Left ventricle myocardium inferior (tissue), 1 donor: Measurements from ENCODE around the gene CLUH. TPM values are rescaled to one million over a fixed set of nuclear protein-coding genes. Genes with fewer than 3 reads are reported as not detected.
"Not testable (repeated sequence)": the region's sequence is repeated elsewhere in the genome, so short reads cannot be mapped to it uniquely, and the experiment has no call there.

Experiments used
- DNase-seq: peaks from one replicate; pipeline ENCODE4 v3.0.0-alpha.2; 2020
- H3K27ac ChIP-seq: fragments of 200-600 bp; replicated peaks from 2 replicates; pipeline ENCODE4 v1.8.0; 2021
- H3K27me3 ChIP-seq: fragments of 200-600 bp; 2 replicates; pipeline ENCODE4 v1.8.0; 2021; ENCODE audit warnings: low read depth
- H3K36me3 ChIP-seq: fragments of 200-600 bp; 2 replicates; pipeline ENCODE4 v1.8.0; 2021
- H3K4me1 ChIP-seq: fragments of 200-600 bp; 2 replicates; pipeline ENCODE4 v1.8.0; 2021
- H3K4me3 ChIP-seq: fragments of 200-600 bp; 2 replicates; pipeline ENCODE4 v1.8.0; 2021; ENCODE audit warnings: mild to moderate bottlenecking, moderate library complexity
- H3K9me3 ChIP-seq: fragments of 200-600 bp; replicated peaks from 2 replicates; pipeline ENCODE4 v1.8.0; 2021
- intact Hi-C: fragments of 100-400 bp; cut with micrococcal nuclease; formaldehyde crosslinking; loops from one replicate; pipeline ENCODE4 v1.11.0; 2022
- total RNA-seq: library from RNA; stranded (reverse); fragmentation: NEBNext Ultra II Directional; extraction: Animal tissue kit (Norgen Biotek cat#: 25700); gene quantifications from one replicate; pipeline ENCODE4 v1.2.1, GENCODE V29; 2021
- TF ChIP-seq, protein P1 (sequence below): fragments of 200-600 bp; IDR thresholded peaks from 2 replicates; pipeline ENCODE4 v1.8.0; 2021; ENCODE audit warnings: antibody characterized with exemption, mild to moderate bottlenecking, borderline replicate concordance
- donor health status: DM: no; HTN: yes; CAD: no; lungs with severe emphysema.

The CLUH gene
- total RNA-seq, 1 donor from 2014 or later = 181 TPM

DNA sequence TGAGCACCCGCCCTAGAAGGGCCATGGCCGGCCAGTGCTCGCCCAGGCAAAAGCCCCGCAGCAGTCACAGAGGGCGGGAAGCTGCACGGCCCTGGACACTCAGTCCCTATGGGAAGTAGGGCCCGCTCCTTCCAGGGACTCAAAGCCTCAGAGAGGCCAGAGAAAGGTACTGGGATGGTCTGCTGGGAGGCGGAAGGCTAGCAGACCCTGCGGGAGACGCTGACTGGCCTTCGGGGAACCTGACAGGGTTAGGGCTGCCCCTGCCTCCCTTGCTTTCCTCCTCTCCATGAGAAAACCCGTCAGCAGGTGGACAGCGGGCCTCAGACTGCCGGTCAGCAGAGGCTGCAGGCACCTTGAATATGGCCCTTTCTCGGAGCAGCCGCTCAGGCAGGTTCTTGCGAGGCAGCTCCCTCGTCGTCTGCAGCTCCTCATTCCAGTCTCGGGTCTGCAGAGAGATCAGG, 11.5 kb downstream of the CLUH start:
- TF ChIP-seq, protein P1, sequence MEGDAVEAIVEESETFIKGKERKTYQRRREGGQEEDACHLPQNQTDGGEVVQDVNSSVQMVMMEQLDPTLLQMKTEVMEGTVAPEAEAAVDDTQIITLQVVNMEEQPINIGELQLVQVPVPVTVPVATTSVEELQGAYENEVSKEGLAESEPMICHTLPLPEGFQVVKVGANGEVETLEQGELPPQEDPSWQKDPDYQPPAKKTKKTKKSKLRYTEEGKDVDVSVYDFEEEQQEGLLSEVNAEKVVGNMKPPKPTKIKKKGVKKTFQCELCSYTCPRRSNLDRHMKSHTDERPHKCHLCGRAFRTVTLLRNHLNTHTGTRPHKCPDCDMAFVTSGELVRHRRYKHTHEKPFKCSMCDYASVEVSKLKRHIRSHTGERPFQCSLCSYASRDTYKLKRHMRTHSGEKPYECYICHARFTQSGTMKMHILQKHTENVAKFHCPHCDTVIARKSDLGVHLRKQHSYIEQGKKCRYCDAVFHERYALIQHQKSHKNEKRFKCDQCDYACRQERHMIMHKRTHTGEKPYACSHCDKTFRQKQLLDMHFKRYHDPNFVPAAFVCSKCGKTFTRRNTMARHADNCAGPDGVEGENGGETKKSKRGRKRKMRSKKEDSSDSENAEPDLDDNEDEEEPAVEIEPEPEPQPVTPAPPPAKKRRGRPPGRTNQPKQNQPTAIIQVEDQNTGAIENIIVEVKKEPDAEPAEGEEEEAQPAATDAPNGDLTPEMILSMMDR = no peak
- Histone ChIP-seq H3K27ac (no peak overlapping the region), H3K27me3 (no peaks in the 10 kb centered on the region), H3K4me3 (no peak overlapping the region), H3K9me3 (no peaks in the 10 kb centered on the region), H3K4me1 (peaks cover 11% of the 10 kb centered on the region), H3K36me3 (peaks cover 93% of the 10 kb centered on the region)
- no peak for DNase-seq
- intact Hi-C loops = no loop called here

GRCh38 chr17:2699216-2699805, 12.3 kb downstream of the CLUH start:
- H3K4me3 ChIP-seq, DNase-seq, H3K9me3 ChIP-seq, H3K27ac ChIP-seq, intact Hi-C loops, H3K4me1 ChIP-seq, H3K27me3 ChIP-seq: not testable (repeated sequence)
- H3K36me3 ChIP-seq = peaks cover 100% of the 10 kb centered on the region

DNA sequence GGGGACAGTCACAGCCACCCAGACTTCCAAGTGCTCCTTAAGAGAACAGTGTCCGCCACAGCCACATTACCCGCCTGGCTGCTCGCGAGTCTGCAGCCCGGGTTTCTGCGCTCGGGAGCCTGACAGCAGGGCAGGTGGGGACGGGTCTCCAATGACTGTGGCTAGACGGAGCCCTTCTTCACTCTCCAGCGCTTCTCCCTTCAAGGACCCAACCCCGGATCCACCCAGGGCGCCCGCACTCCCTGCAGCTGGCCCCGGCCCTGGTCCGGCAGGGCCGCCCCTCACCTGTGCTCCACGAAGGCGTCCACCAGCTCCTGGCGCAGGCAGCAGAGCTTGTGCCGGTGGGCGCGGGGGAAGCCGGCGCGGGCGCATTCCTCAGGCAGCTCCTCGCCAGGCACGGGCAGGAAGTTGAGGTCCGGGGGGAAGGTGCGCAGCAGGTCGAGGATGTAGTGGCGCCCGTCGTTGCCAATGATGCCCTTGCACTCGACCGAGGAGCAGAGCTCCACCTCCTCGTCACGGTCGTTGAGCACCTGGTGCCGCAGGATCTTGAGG, 13.9 kb downstream of the CLUH start:
- DNase-seq = no peak
- Histone ChIP-seq H3K27me3 (no peaks in the 10 kb centered on the region), H3K27ac (no peak overlapping the region), H3K9me3 (no peaks in the 10 kb centered on the region), H3K36me3 (peaks cover 100% of the 10 kb centered on the region), H3K4me3 (no peak overlapping the region), H3K4me1 (no peaks in the 10 kb centered on the region)
- TF ChIP-seq, protein P1 = no peak
- intact Hi-C loops = no loop called here

GRCh38 chr17:2695961-2696760, 15.4 kb downstream of the CLUH start:
- TF ChIP-seq, protein P1 = no peak
- DNase-seq = no peak
- Histone ChIP-seq H3K27me3 (no peaks in the 10 kb centered on the region), H3K4me3 (no peak overlapping the region), H3K27ac (no peak overlapping the region), H3K9me3 (no peaks in the 10 kb centered on the region), H3K4me1 (no peaks in the 10 kb centered on the region), H3K36me3 (peaks cover 98% of the 10 kb centered on the region)
- intact Hi-C loops = no loop called here

- no peak overlapping the region for H3K27ac ChIP-seq
- H3K9me3 ChIP-seq = no peaks in the 10 kb centered on the region
- TF ChIP-seq, protein P1 = no peak
- intact Hi-C loops = no loop called here
- H3K27me3 ChIP-seq = no peaks in the 10 kb centered on the region
- H3K4me3 ChIP-seq = no peak overlapping the region
- DNase-seq = no peak
- H3K36me3 ChIP-seq = peaks cover 98% of the 10 kb centered on the region
- peaks cover 6% of the 10 kb centered on the region for H3K4me1 ChIP-seq
These were observed 16.2 kb downstream of the CLUH start for GRCh38 chr17:2695243-2695960.
